ENCODE data around the gene CLCN7.

Gene CLCN7

DNA sequence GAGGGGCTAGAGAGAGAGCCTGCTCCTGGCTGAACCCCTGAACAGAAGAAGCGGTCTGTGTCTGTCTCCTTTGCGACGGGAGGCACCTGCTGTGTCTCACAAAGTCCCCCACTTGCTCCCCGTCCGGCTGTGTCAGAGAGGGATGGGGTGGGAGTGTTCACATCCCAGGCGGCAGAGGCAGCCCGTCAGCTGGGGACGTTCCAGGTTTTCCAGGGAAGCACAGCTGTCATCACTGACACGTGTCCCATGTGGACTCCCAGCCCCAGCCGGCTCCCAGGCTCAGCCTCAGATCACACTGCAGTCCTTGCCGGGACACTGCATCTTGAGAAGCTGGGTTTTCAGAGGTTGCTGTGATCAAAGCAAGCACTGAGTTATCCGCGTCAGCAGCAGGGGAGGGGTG is 19.9 kb upstream of the CLCN7 start:
- H3K36me3 ChIP-seq (ENCODE audit: control insufficient read depth, insufficient read depth, low read length): peaks cover 38% of the 10 kb centered on the region
- WGBS (ENCODE audit: insufficient coverage, insufficient read length): no CpG with 5 or more reads among the region's 13 CpGs
- no peak for DNase-seq (ENCODE audit: low read depth, low spot score)
- H3K9me3 ChIP-seq (ENCODE audit: control insufficient read depth, insufficient read depth, low read length): no peaks in the 10 kb centered on the region
- no peaks in the 10 kb centered on the region for H3K27me3 ChIP-seq (ENCODE audit: control insufficient read depth, insufficient read depth, low read length)
- no peak overlapping the region for H3K4me3 ChIP-seq (ENCODE audit: low read length)
- no peaks in the 10 kb centered on the region for H3K4me1 ChIP-seq (ENCODE audit: control insufficient read depth, insufficient read depth, low read length)
- no peak overlapping the region for H3K27ac ChIP-seq (ENCODE audit: low read length)

DNA sequence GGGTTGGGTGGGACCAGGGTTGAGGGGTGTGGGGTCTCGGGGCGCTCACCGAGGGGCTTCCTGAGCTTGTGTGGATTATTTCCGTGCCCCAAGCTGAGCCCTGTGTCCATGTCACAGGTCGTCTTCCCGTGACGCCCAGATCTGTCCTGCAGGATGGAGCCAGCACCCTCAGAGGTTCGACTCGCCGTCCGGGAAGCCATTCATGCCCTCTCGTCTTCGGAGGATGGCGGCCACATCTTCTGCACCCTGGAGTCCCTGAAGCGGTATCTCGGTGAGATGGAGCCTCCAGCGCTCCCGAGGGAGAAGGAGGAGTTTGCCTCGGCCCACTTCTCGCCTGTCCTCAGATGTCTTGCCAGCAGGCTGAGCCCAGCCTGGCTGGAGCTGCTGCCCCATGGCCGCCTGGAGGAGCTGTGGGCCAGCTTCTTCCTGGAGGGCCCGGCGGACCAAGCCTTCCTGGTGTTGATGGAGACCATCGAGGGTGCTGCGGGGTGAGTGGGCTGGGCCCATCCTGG is 19.4 kb upstream of the CLCN7 start:
- Histone ChIP-seq H3K27ac (ENCODE audit: low read length) (no peak overlapping the region), H3K4me3 (ENCODE audit: low read length) (peak overlapping the region; percentile 88; the same call in 1 of the 2 replicates), H3K36me3 (ENCODE audit: control insufficient read depth, insufficient read depth, low read length) (peaks cover 34% of the 10 kb centered on the region), H3K27me3 (ENCODE audit: control insufficient read depth, insufficient read depth, low read length) (no peaks in the 10 kb centered on the region), H3K9me3 (ENCODE audit: control insufficient read depth, insufficient read depth, low read length) (no peaks in the 10 kb centered on the region), H3K4me1 (ENCODE audit: control insufficient read depth, insufficient read depth, low read length) (no peaks in the 10 kb centered on the region)
- DNase-seq (ENCODE audit: low read depth, low spot score): no peak
- no CpG with 5 or more reads among the region's 25 CpGs for WGBS (ENCODE audit: insufficient coverage, insufficient read length)

DNA sequence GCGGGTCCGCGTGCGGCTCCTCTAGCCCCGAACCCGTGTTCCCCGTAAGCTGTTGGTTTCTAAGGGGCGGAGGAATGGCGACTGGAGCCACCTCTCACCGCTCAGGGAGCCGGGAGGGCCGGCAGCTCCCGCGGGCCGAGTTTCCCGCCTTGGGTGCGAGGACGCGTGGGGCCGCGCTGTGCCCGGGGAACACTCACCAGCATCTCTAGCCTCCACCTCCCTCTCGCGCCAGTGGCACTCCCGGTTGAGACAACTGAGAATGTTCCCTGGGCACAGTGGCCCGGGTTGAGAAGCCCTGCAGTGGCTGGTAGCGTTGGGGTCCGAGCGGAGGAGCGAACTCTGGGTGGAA is 18.9 kb upstream of the CLCN7 start:
- no peaks in the 10 kb centered on the region for H3K27me3 ChIP-seq (ENCODE audit: control insufficient read depth, insufficient read depth, low read length)
- no peak overlapping the region for H3K27ac ChIP-seq (ENCODE audit: low read length)
- peaks cover 30% of the 10 kb centered on the region for H3K36me3 ChIP-seq (ENCODE audit: control insufficient read depth, insufficient read depth, low read length)
- no CpG with 5 or more reads among the region's 30 CpGs for WGBS (ENCODE audit: insufficient coverage, insufficient read length)
- no peaks in the 10 kb centered on the region for H3K4me1 ChIP-seq (ENCODE audit: control insufficient read depth, insufficient read depth, low read length)
- DNase-seq (ENCODE audit: low read depth, low spot score): no peak
- peak overlapping the region; percentile 88 for H3K4me3 ChIP-seq (ENCODE audit: low read length)
- H3K9me3 ChIP-seq (ENCODE audit: control insufficient read depth, insufficient read depth, low read length): no peaks in the 10 kb centered on the region

DNA sequence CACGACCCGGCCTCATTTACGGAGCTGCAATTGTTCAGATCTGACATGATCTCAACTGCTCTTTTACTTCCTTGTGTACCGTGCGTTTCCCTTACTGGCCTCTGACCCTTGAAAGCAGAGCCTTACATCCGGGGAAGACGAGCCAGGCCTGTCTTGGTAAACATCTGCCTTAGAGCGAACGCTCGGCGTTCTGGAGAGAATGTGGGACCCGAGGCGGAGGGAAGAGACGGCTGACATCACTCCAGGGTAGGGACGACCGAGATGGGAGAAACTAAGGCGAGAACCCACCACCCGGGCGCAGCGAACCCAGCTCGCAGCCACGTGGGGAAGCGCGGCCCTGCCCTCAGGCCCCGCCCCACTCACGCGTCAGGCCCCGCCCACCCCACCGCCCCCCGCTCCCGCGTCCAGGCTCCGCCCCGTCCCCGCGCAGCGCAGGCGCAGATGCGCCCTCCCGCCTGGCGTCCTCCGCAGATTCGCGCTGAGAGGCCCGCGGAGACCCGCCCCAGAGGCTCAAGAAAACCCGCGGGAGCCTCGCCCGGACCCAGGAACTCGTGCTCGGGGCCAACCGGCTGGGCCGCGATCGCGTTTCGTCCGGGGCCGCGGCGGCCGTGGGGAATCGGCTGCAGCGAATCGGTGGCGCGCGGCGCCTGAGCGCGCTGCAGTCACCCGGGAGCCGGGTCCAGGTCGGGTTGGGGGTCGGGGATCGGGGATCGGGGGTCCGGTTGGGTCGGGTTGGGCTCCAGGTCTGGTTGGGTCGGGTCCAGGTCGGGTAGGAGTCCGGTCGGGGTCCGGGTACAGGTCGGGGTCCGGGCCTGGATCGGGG is 18.3 kb upstream of the CLCN7 start, which contains the start of gene TELO2:
TELO2 (plus strand) TSS at position 438 of the 823 bp plus-strand sequence. CDS start 922 bp downstream, outside the sequence.
- WGBS (ENCODE audit: insufficient coverage, insufficient read length): no CpG with 5 or more reads among the region's 89 CpGs

DNA sequence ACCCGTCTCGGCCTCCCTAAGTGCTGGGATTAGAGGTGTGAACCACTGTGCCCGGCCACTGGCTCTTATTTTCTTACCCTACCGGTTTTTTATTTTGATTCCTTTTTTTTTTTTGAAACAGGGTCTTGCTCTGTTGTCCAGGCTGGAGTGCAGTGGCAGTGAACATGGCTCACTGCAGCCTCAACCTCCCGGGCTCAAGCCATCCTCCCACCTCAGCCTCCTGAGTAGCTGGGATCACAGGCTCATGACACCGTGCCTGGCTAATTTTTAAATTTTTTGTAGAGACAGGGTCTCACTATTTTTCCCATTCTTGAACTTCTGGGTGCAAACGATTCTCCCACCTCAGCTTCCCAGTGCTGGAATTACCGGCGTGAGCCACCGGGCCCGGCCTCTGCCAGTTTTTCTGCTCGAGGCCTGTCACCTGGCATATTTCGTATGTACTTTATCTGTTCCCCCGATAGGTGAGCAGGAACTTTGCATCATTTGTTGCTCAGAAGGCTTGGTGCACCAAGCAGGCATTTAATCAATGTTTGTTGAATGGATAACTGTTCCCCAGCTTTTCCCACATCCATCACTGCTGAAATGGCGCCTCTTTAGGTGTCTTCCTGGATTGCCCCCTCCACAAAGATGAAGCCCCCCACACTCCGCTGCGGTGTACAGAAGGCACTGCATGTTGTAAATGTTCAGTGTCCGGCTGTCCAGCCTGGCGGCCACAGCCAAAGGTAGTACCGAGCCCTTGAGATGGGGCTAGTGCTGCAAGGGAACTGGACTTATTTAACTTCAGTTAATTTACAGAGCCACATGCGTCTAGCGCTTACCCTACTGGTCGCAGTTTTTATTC is 17.5 kb upstream of the CLCN7 start:
- H3K4me1 ChIP-seq (ENCODE audit: control insufficient read depth, insufficient read depth, low read length): no peaks in the 10 kb centered on the region
- peak overlapping the region; percentile 54; the same call in 1 of the 2 replicates for H3K4me3 ChIP-seq (ENCODE audit: low read length)
- no peak for DNase-seq (ENCODE audit: low read depth, low spot score)
- H3K27me3 ChIP-seq (ENCODE audit: control insufficient read depth, insufficient read depth, low read length): no peaks in the 10 kb centered on the region
- WGBS (ENCODE audit: insufficient coverage, insufficient read length): no CpG with 5 or more reads among the region's 23 CpGs
- H3K9me3 ChIP-seq (ENCODE audit: control insufficient read depth, insufficient read depth, low read length): no peaks in the 10 kb centered on the region
- no peak overlapping the region for H3K27ac ChIP-seq (ENCODE audit: low read length)
- peaks cover 25% of the 10 kb centered on the region for H3K36me3 ChIP-seq (ENCODE audit: control insufficient read depth, insufficient read depth, low read length)

More for the DNA sequence above, 18.3 kb upstream of the CLCN7 start, which contains the start of gene TELO2:
- H3K4me3 ChIP-seq (ENCODE audit: low read length): peak within 1 kb of the TSS; percentile 88
- no peaks in the 10 kb centered on the region for H3K4me1 ChIP-seq (ENCODE audit: control insufficient read depth, insufficient read depth, low read length)
- H3K27ac ChIP-seq (ENCODE audit: low read length): no peak within 1 kb of the TSS
- peaks cover 30% of the 10 kb centered on the region for H3K36me3 ChIP-seq (ENCODE audit: control insufficient read depth, insufficient read depth, low read length)
- DNase-seq (ENCODE audit: low read depth, low spot score): peak; percentile 47
- no peaks in the 10 kb centered on the region for H3K27me3 ChIP-seq (ENCODE audit: control insufficient read depth, insufficient read depth, low read length)
- H3K9me3 ChIP-seq (ENCODE audit: control insufficient read depth, insufficient read depth, low read length): no peaks in the 10 kb centered on the region

DNA sequence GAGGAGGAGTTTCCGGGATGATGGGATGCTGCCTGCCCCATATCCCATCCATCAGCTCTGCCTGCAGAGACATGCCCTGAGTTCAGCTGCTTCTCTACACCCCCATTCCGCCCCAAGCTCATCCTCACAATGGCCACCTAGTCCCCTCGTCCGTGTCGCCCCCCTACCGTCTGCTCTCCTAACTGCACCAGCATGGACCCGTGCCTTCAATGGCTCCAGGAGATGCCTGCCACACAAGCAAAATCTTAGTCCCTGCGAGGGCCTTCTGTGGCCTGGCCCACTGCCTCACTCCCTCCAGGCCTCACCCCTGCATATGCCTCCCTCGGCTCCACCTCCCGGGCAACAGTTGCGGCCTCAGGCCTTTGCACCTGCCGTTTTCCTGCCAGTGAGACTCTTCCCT is 16.5 kb upstream of the CLCN7 start:
- Histone ChIP-seq H3K9me3 (ENCODE audit: control insufficient read depth, insufficient read depth, low read length) (no peaks in the 10 kb centered on the region), H3K27me3 (ENCODE audit: control insufficient read depth, insufficient read depth, low read length) (no peaks in the 10 kb centered on the region), H3K27ac (ENCODE audit: low read length) (no peak overlapping the region), H3K4me3 (ENCODE audit: low read length) (no peak overlapping the region), H3K36me3 (ENCODE audit: control insufficient read depth, insufficient read depth, low read length) (peaks cover 17% of the 10 kb centered on the region), H3K4me1 (ENCODE audit: control insufficient read depth, insufficient read depth, low read length) (no peaks in the 10 kb centered on the region)
- no CpG with 5 or more reads among the region's 12 CpGs for whole genome bisulfite sequencing (ENCODE audit: insufficient coverage, insufficient read length)
- DNase-seq (ENCODE audit: low read depth, low spot score): no peak

DNA sequence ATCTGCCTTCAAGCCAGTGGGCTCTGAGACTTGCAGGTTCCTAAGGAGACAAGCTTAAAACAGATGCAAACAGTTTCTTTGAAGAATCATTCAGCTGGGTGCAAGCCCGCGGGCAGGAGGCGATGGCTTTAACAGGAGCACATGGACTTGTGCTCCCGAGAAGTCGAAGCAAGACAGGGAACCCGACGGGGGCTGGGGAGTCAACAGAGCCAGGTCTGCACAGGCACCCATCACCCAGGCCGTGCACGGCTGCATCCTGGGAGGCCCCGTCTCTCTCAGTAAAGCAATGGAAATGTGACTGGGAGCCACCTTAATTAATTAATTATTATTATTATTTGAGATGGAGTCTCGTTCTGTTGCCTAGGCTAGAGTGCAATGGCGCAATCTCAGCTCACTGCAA is 14.2 kb upstream of the CLCN7 start:
- Histone ChIP-seq H3K9me3 (ENCODE audit: control insufficient read depth, insufficient read depth, low read length) (no peaks in the 10 kb centered on the region), H3K4me1 (ENCODE audit: control insufficient read depth, insufficient read depth, low read length) (no peaks in the 10 kb centered on the region)
- no CpG with 5 or more reads among the region's 12 CpGs for WGBS (ENCODE audit: insufficient coverage, insufficient read length)

DNA sequence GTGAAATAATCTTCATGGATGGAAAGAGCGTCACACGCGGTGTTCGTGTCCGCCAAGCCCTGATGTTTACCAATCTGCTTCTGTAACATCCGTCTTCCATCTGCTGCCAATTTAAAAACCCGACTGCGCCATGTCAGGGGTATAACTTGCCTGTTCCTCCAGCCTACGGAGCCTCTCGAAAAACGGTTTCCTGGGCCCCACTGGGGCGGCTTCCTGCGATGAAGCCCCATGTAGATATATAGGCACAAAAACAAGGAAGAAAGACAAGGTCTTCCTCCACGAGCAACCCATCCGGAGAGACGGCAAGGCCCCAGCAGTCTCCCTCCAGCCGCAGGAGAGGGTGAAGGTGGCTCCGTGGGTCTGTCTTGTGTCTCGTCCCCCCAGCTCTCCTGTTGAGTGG is 13.8 kb upstream of the CLCN7 start, which contains the start of gene PTX4:
PTX4 (minus strand) TSS at position 326 of the 400 bp plus-strand sequence; CDS start at position 291, 35 bp downstream.
- WGBS (ENCODE audit: insufficient coverage, insufficient read length): no CpG with 5 or more reads among the region's 19 CpGs
- DNase-seq (ENCODE audit: low read depth, low spot score): no peak
- Histone ChIP-seq H3K4me1 (ENCODE audit: control insufficient read depth, insufficient read depth, low read length) (no peaks in the 10 kb centered on the region), H3K36me3 (ENCODE audit: control insufficient read depth, insufficient read depth, low read length) (no peaks in the 10 kb centered on the region; the same call in 1 of the 2 replicates), H3K9me3 (ENCODE audit: control insufficient read depth, insufficient read depth, low read length) (no peaks in the 10 kb centered on the region), H3K4me3 (ENCODE audit: low read length) (no peak within 1 kb of the TSS), H3K27ac (ENCODE audit: low read length) (no peak within 1 kb of the TSS), H3K27me3 (ENCODE audit: control insufficient read depth, insufficient read depth, low read length) (no peaks in the 10 kb centered on the region)

More for the DNA sequence above, 14.2 kb upstream of the CLCN7 start:
- no peak for DNase-seq (ENCODE audit: low read depth, low spot score)
- Histone ChIP-seq H3K36me3 (ENCODE audit: control insufficient read depth, insufficient read depth, low read length) (no peaks in the 10 kb centered on the region; the same call in 1 of the 2 replicates), H3K27ac (ENCODE audit: low read length) (no peak overlapping the region), H3K4me3 (ENCODE audit: low read length) (no peak overlapping the region), H3K27me3 (ENCODE audit: control insufficient read depth, insufficient read depth, low read length) (no peaks in the 10 kb centered on the region)

DNA sequence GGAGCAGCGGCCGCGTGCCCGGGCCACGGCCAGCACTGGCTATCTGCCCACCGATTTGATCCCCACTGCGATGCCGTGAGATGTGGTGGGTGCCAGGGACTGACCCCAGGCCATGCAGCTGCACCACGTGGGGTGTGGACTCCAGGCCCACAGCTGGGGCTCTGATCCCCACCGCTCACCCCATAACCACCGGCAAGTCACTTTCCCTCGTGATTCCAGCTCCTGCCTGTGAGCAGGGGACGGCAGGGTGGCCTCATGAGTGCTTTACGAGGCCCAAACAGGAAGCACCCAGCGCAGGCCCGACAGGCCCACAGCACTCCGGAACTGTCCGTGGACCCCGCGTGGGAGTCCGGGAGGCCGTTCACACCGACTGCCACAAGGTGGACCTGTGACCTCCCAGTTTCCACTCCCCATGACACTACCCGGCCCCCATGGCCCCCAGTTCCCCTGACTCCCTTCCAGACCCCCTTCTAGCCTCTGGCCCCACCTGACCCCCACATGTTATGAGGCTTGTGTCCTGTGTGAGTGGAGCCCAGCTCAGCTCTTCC is 13.3 kb upstream of the CLCN7 start:
- no peaks in the 10 kb centered on the region for H3K4me1 ChIP-seq (ENCODE audit: control insufficient read depth, insufficient read depth, low read length)
- H3K27me3 ChIP-seq (ENCODE audit: control insufficient read depth, insufficient read depth, low read length): no peaks in the 10 kb centered on the region
- H3K27ac ChIP-seq (ENCODE audit: low read length): no peak overlapping the region
- H3K4me3 ChIP-seq (ENCODE audit: low read length): no peak overlapping the region
- DNase-seq (ENCODE audit: low read depth, low spot score): no peak
- H3K36me3 ChIP-seq (ENCODE audit: control insufficient read depth, insufficient read depth, low read length): no peaks in the 10 kb centered on the region
- no CpG with 5 or more reads among the region's 24 CpGs for WGBS (ENCODE audit: insufficient coverage, insufficient read length)
- no peaks in the 10 kb centered on the region for H3K9me3 ChIP-seq (ENCODE audit: control insufficient read depth, insufficient read depth, low read length)

Measured in iPS DF 6.9 (cell line).